Limb (tissue), 2 donors: ENCODE results near the gene HS6ST2.

Source experiments
- DNase-seq, 2 donors: peaks; one replicate each; pipeline ENCODE4 v3.0.0-alpha.2; 2016; ENCODE audit errors: extremely low spot score in 2 of 2

Gene HS6ST2

GRCh38 chrX:132744470-132744869 lies 214.0 kb downstream of the HS6ST2 start:
- DNase-seq = no peak

- DNase-seq = no peak
Observed at GRCh38 chrX:132743086-132743485, 215.3 kb downstream of the HS6ST2 start.

GRCh38 chrX:132742246-132742645 lies 216.2 kb downstream of the HS6ST2 start:
- no peak for DNase-seq

- DNase-seq = no peak
Observed at GRCh38 chrX:132741689-132742088, 216.7 kb downstream of the HS6ST2 start.

DNA sequence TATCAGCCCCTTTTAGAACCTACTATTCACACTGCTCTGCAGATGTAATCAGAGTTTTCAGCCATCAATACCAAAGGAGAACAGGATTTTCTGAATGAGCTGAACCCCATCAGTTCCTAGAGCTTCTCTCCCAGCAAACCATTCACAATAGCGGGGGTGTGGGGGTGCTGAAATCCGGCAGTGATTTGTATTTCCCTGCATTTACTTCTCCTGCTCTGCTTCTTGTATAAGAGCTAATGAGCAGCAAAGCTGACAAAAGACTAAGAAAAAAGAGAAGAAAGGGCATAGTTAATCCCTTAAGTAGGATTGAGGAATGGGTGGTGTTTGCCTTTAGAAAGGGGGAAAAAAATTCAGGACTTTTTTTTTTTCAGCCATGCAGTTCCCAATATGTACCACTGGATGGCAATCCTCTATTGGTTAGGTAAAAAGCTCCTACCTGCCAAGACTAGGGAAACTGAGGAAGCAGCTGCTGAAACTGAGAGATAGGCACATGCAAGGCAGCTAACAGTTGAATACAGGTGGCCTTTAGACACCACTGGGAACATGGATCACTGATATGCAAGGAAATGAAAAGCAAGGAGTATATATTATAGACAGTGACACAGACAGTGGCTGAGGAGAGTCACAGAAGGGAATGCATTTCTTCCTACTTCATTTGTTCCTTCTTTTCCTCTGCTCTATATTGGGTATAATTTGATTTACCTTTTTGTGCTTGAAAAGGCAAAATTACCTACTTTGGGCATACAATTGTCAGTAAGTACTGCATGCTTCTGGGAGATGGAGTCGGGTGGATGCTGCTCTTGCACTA lies 217.9 kb downstream of the HS6ST2 start:
- no peak for DNase-seq

GRCh38 chrX:132738951-132739350 lies 219.5 kb downstream of the HS6ST2 start:
- no peak for DNase-seq

GRCh38 chrX:132737743-132738142 lies 220.7 kb downstream of the HS6ST2 start:
- no peak for DNase-seq

DNA sequence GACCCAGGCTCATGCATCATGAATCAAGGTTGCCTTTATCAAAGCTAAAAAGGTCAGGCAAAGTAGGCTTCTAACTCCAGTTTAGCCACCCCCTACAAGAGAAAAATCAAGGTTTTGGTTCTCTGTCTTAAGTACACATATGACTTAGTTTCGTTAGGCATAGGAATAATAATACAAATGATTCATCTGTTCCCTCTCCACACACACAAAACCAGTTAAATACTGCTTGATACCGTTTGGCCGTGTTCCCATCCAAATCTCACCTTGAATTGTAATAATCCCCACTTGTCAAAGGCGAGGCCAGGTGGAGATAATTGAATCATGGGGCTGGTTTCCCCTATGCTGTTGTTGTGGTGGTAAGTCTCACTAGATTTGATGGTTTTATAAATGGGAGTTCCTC lies 226.2 kb downstream of the HS6ST2 start:
- DNase-seq = no peak

DNA sequence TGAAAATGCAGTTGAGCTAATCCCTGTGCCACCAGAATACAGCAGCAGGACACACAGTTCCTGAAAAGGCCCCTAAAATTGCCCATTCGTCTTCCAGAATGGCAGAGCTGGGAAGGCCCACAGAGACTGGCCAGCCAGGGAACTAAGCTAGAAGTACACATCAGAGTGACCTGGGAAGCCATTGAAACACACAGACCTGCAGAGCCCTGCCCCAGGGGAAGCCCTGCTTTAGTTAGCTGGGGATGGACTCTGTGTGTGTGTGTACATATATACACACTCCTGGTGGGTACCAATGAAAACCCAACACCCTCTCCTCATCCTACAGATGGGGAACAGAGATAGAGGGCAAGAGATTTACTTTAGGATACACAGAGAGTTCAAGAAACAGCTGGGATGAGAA lies 227.7 kb downstream of the HS6ST2 start:
- no peak for DNase-seq

DNA sequence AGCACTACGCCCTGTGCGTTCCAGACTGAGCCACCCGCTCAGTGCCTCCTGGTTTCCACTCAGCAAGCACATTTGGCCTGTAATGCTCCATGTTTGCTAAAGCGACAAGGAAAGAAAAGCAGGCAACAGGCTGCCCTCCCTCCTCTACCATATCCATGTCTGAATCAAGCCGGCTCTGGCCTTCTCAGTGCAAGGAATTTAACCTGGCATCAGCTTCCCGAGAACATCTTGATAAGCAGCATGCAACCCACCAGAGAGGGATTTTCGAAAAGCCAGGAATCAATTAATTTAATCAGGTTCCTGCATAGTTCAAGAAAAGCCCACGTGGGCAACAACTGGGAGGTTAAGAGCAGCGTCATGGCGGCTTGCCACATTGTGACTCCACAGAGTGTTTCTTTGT lies 228.2 kb downstream of the HS6ST2 start:
- no peak for DNase-seq

- no peak for DNase-seq
Observed at GRCh38 chrX:132728296-132728695, 230.1 kb downstream of the HS6ST2 start.

DNA sequence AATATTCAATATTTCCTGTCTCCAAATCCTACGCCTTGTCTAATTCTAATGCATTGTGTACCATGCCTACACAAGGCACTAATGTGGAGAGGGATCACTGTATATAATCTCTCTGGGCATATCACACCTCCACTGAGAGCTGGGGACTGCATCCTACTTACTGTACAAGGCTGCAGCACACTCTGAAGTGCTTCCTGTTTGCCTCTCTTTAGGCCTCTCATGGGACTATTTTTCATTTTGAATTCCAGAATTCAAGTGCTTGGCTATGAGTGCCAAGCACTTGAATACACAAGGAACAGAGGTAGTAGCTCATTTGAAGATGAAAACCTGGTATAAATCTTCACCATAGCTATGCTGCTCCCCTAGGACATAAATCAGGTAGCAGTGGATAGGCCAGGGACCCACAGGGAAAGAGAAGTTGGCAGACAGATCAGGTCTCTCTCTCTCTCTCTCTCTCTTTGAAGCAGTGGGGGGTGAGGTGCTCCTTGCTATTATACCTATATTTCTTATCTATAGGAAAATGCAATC lies 239.9 kb downstream of the HS6ST2 start:
- DNase-seq = no peak

GRCh38 chrX:132716006-132716405 lies 242.4 kb downstream of the HS6ST2 start:
- no peak for DNase-seq

GRCh38 chrX:132714913-132715312 lies 243.5 kb downstream of the HS6ST2 start:
- no peak for DNase-seq

GRCh38 chrX:132712350-132712749 lies 246.1 kb downstream of the HS6ST2 start:
- no peak for DNase-seq

GRCh38 chrX:132710656-132711155 lies 247.7 kb downstream of the HS6ST2 start:
- DNase-seq = no peak

- DNase-seq = no peak
Observed at GRCh38 chrX:132708529-132708928, 249.9 kb downstream of the HS6ST2 start.

DNA sequence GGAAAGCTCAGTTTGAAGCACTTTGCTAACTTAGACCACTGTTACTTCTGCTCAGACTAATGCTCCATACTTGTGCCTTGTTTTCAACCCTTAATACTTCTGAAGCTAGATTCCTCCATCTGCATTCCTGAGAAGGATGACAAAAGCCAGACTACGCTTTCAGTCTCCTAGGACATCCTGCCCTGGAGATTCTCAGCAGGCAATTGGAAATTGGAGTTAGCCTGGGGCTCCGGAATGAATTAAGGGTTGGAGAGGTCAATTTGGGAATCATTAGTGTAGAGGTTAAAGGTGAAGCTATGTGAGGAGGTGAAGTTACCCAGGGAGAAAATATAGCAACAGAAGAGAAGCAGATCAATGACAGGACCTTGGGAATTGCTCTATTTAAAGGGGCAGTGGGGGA lies 253.7 kb downstream of the HS6ST2 start:
- DNase-seq = no peak

DNA sequence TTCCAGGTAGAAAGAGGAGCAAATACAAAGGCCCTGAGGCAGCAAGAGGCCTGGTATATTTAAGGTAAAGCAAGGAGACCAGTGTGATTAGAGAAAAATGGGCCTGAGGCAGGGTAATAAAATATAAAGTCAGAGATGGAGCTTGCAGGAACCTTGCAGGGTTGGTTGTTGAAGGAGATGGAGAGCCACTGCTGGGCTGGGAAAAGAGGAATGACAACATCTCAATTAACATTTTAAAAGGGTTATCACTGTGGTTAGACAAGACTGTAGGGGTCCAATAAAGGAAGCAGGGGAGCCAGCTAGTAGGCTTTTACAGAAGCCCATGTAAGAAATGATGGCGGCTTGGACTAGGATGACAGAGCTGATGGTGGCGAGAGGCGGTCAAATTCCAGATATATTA lies 264.0 kb downstream of the HS6ST2 start:
- no peak for DNase-seq

- DNase-seq = no peak
Observed at GRCh38 chrX:132692526-132692925, 265.9 kb downstream of the HS6ST2 start.

DNA sequence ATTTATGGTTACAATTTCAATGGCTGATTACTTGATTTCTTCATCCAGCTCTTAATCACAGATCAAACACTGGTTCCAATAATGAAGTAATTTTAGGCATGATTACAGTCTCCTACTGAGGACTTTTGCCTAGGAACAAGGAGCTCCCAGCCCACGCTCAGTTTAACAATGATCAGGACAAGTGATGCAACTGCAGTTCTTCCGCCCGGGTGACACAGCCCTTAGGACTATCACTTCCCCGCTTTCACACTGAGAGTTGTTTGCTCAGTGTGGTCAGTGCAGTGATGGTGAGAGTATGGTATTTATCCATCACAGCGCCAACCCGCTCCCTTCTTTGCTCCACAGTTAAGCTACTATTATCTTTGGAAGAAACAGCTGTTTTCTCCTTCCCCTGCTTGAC lies 266.4 kb downstream of the HS6ST2 start:
- DNase-seq = no peak

- DNase-seq = no peak
Observed at GRCh38 chrX:132689612-132690563, 268.5 kb downstream of the HS6ST2 start.
